Measurements from ENCODE around the gene PELI2. TPM values are rescaled to one million over a fixed set of nuclear protein-coding genes. Genes with fewer than 3 reads are reported as not detected.

The PELI2 gene
- total RNA-seq, 4 donors from 2014 or later: 2.5 to 5.8 (median 4.2) TPM

GRCh38 chr14:56289155-56289554 is 170.9 kb downstream of the PELI2 start:
- ATAC-seq: no peak
- TF ChIP-seq POLR2A (IDR thresholded peaks at IDR 0.05): no peak
- no peak for TF ChIP-seq CTCF (IDR thresholded peaks at IDR 0.05 in 4 of 5, conservative IDR thresholded peaks at IDR 0.05 in 1 of 5)
- in situ Hi-C loops (cut with MboI; ENCODE audit: low sequenced_read_pairs in 4 of 4): no loop called here

GRCh38 chr14:56290195-56290594 is 172.0 kb downstream of the PELI2 start:
- DNase-seq: no peak
- no peak overlapping the region for H3K4me3 ChIP-seq
- in situ Hi-C loops (cut with MboI; ENCODE audit: low sequenced_read_pairs in 4 of 4): no loop called here

More at GRCh38 chr14:56289155-56289554, 170.9 kb downstream of the PELI2 start:
- no peaks in the 10 kb centered on the region for H3K36me3 ChIP-seq
- H3K4me3 ChIP-seq: no peak overlapping the region
- H3K27ac ChIP-seq: no peak overlapping the region
- DNase-seq: no peak
- no peaks in the 10 kb centered on the region for H3K27me3 ChIP-seq
- H3K4me1 ChIP-seq: no peaks in the 10 kb centered on the region
- H3K9me3 ChIP-seq: no peaks in the 10 kb centered on the region
- intact Hi-C loops (cut with DNase I; ENCODE audit: low total_unique reads): no loop called here

GRCh38 chr14:56292970-56293369 is 174.8 kb downstream of the PELI2 start:
- in situ Hi-C loops (cut with MboI; ENCODE audit: low sequenced_read_pairs in 4 of 4) (no loop called here), intact Hi-C loops (cut with DNase I; ENCODE audit: low total_unique reads) (no loop called here)
- Histone ChIP-seq H3K4me3 (no peak overlapping the region), H3K9me3 (no peaks in the 10 kb centered on the region), H3K36me3 (no peaks in the 10 kb centered on the region), H3K4me1 (no peaks in the 10 kb centered on the region), H3K27ac (no peak overlapping the region), H3K27me3 (no peaks in the 10 kb centered on the region)
- TF ChIP-seq CTCF (IDR thresholded peaks at IDR 0.05 in 4 of 5, conservative IDR thresholded peaks at IDR 0.05 in 1 of 5): no peak
- no peak for TF ChIP-seq POLR2A (IDR thresholded peaks at IDR 0.05)
- ATAC-seq: no peak
- DNase-seq: no peak

More at GRCh38 chr14:56290195-56290594, 172.0 kb downstream of the PELI2 start:
- intact Hi-C loops (cut with DNase I; ENCODE audit: low total_unique reads): no loop called here
- ATAC-seq: no peak
- no peaks in the 10 kb centered on the region for H3K4me1 ChIP-seq
- H3K27me3 ChIP-seq: no peaks in the 10 kb centered on the region
- no peak overlapping the region for H3K27ac ChIP-seq
- H3K9me3 ChIP-seq: no peaks in the 10 kb centered on the region
- no peaks in the 10 kb centered on the region for H3K36me3 ChIP-seq
- TF ChIP-seq CTCF (IDR thresholded peaks at IDR 0.05 in 4 of 5, conservative IDR thresholded peaks at IDR 0.05 in 1 of 5) (no peak), POLR2A (IDR thresholded peaks at IDR 0.05) (no peak)

DNA sequence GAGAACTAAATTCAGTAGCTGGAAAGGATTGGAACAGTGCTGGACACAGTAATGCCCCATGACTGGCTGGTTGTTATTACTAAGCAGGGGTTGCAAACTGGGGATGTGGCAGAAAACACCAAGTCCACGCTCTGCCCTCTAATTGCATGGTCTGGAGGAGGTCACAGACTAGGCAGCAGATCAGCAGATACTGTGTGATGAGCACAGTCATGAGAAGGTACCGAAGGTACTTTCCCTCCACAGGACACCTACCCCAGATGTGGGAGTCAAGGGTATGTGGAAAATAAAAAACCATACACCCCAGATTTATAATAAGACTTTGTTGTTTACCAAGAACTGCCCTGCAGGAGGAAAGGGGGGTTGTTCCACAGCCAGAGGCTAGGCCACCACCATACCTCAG is 175.3 kb downstream of the PELI2 start:
- Histone ChIP-seq H3K9me3 (no peaks in the 10 kb centered on the region), H3K27ac (no peak overlapping the region), H3K4me3 (no peak overlapping the region), H3K36me3 (no peaks in the 10 kb centered on the region), H3K4me1 (no peaks in the 10 kb centered on the region), H3K27me3 (no peaks in the 10 kb centered on the region)
- no peak for ATAC-seq
- intact Hi-C loops (cut with DNase I; ENCODE audit: low total_unique reads) (no loop called here), in situ Hi-C loops (cut with MboI; ENCODE audit: low sequenced_read_pairs in 4 of 4) (no loop called here)
- TF ChIP-seq CTCF (IDR thresholded peaks at IDR 0.05 in 4 of 5, conservative IDR thresholded peaks at IDR 0.05 in 1 of 5) (no peak), POLR2A (IDR thresholded peaks at IDR 0.05) (no peak)
- no peak for DNase-seq

GRCh38 chr14:56294128-56294527 is 175.9 kb downstream of the PELI2 start:
- Histone ChIP-seq H3K36me3 (no peaks in the 10 kb centered on the region), H3K9me3 (no peaks in the 10 kb centered on the region), H3K27ac (no peak overlapping the region), H3K4me1 (no peaks in the 10 kb centered on the region), H3K4me3 (no peak overlapping the region), H3K27me3 (no peaks in the 10 kb centered on the region)
- ATAC-seq: no peak
- DNase-seq: no peak
- intact Hi-C loops (cut with DNase I; ENCODE audit: low total_unique reads) (no loop called here), in situ Hi-C loops (cut with MboI; ENCODE audit: low sequenced_read_pairs in 4 of 4) (no loop called here)
- TF ChIP-seq POLR2A (IDR thresholded peaks at IDR 0.05) (no peak), CTCF (IDR thresholded peaks at IDR 0.05 in 4 of 5, conservative IDR thresholded peaks at IDR 0.05 in 1 of 5) (no peak)
